Measurements from ENCODE around the gene NUDC. TPM values are rescaled to one million over a fixed set of nuclear protein-coding genes. Genes with fewer than 3 reads are reported as not detected.
"Not testable (repeated sequence)": the region's sequence is repeated elsewhere in the genome, so short reads cannot be mapped to it uniquely, and the experiment has no call there.

Gene NUDC
- total and polyA plus RNA-seq, 2 of the 4 experiments (the other 2 are of a cell fraction) = 34.8 to 89.8 TPM

DNA sequence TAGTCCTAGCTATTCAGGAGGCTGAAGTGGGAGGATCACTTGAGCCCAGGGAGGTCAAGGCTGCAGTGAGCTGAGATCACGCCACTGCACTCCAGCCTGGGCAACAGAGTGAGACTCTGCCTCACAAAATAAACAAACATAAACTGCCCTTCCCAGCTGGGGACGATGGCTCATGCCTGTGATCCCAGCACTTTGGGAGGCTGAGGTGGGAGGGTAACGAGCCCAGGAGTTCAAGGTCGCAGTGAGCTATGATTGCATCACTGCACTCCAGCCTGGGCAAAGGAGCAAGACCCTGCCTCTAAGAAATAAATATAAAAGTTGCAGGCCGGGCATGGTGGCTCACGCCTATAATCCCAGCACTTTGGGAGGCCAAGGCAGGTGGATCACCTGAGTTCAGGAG lies 39.9 kb upstream of the NUDC start:
- H2BK5ac ChIP-seq (ENCODE audit: low read depth, low read length, poor library complexity, severe bottlenecking); H2BK120ac ChIP-seq (ENCODE audit: low read depth, low read length); H3K4me2 ChIP-seq (ENCODE audit: low read depth, low read length); H3K4me3 ChIP-seq (ENCODE audit: insufficient read depth, low read depth, low read length); dilution Hi-C loops (cut with HindIII; ENCODE audit: low sequenced_read_pairs, unreplicated experiment); H3K9me1 ChIP-seq (ENCODE audit: insufficient read depth, low read length); H2AK9ac ChIP-seq (replicated peaks; ENCODE audit: low read depth, low read length, poor library complexity); H2AK5ac ChIP-seq (ENCODE audit: low read depth, low read length); H3K27me3 ChIP-seq (ENCODE audit: control insufficient read depth, insufficient read depth, low read length); H4K8ac ChIP-seq (ENCODE audit: low read depth in 2 of 2, low read length in 2 of 2); ATAC-seq (ENCODE audit: low read depth); H3K9ac ChIP-seq (ENCODE audit: low read depth, low read length); H2BK15ac ChIP-seq (ENCODE audit: low read depth, low read length); in situ Hi-C loops (cut with MboI; ENCODE audit: low sequenced_read_pairs); intact Hi-C loops (cut with micrococcal nuclease); BruUV-seq (replicated peaks); H3K4ac ChIP-seq (ENCODE audit: low read depth, low read length); H4K5ac ChIP-seq (ENCODE audit: low read depth, low read length); H3K18ac ChIP-seq (ENCODE audit: low read depth, low read length); H3K27ac ChIP-seq (ENCODE audit: insufficient read depth, low read length); DNase-seq; H3K14ac ChIP-seq (replicated peaks; ENCODE audit: low read depth, low read length); H3K4me1 ChIP-seq (ENCODE audit: control insufficient read depth, insufficient read depth, low read length); H3K56ac ChIP-seq (ENCODE audit: extremely low read depth, insufficient read depth, low read length); H3K23ac ChIP-seq (ENCODE audit: low read depth, low read length); H3K9me3 ChIP-seq (ENCODE audit: control insufficient read depth, insufficient read depth, low read length); H4K20me1 ChIP-seq (ENCODE audit: insufficient read depth, low read length); H2BK20ac ChIP-seq (ENCODE audit: low read depth, low read length); H4K91ac ChIP-seq (ENCODE audit: insufficient read depth, low read depth, low read length); H2AFZ ChIP-seq (replicated peaks; ENCODE audit: low read length, poor library complexity); POLR2A ChIA-PET (ENCODE audit: unreplicated experiment): not testable (repeated sequence)
- 0 out of 2 replicates have a peak, but pooled peaks have one; percentile 30 for TF ChIP-seq CEBPB (IDR thresholded peaks at IDR 0.05; ENCODE audit: low read depth, low read length)
- peaks cover 63% of the 10 kb centered on the region for H3K36me3 ChIP-seq (ENCODE audit: control insufficient read depth, insufficient read depth, low read length)
- 87% methylated on average over 4 of the region's 6 CpGs; no CpG with 5 or more reads in 1 of the 2 experiments for WGBS, 2 experiments (ENCODE audit: extremely low coverage in 2 of 2, insufficient read length in 1 of 2)
- H3K79me1 ChIP-seq (ENCODE audit: low read depth in 1 of 2, low read length in 2 of 2) = peaks cover 24 to 32% of the 10 kb centered on the region in 2 experiments
- CTCF ChIA-PET = interaction anchor here (0.6 kb wide), 1 partner anchor 8 kb away, joined by 3 read pairs; no protein-coding TSS in a partner anchor

All from IMR-90 (cell line).